ENCODE data around the gene PHB1. TPM values are rescaled to one million over a fixed set of nuclear protein-coding genes. Genes with fewer than 3 reads are reported as not detected.
"Not testable (repeated sequence)": the region's sequence is repeated elsewhere in the genome, so short reads cannot be mapped to it uniquely, and the experiment has no call there.

Gene PHB1
- polyA plus RNA-seq, 4 donors = 235 to 261 (median 240) TPM

- DNase-seq (ENCODE audit: low read depth in 4 of 4, low spot score in 3 of 4) = no peak
Measured at GRCh38 chr17:49406421-49407061, 8.1 kb downstream of the PHB1 start.

- DNase-seq (ENCODE audit: low read depth in 4 of 4, low spot score in 3 of 4) = no peak
Measured at GRCh38 chr17:49404906-49405305, 9.8 kb downstream of the PHB1 start.

GRCh38 chr17:49404361-49404760 is 10.3 kb downstream of the PHB1 start:
- no peak for DNase-seq (ENCODE audit: low read depth in 4 of 4, low spot score in 3 of 4)

GRCh38 chr17:49403514-49404289 is 11.0 kb downstream of the PHB1 start:
- DNase-seq (ENCODE audit: low read depth in 4 of 4, low spot score in 3 of 4) = no peak

GRCh38 chr17:49402706-49403105 is 12.0 kb downstream of the PHB1 start:
- DNase-seq (ENCODE audit: low read depth in 4 of 4, low spot score in 3 of 4) = no peak

- no peak for DNase-seq (ENCODE audit: low read depth in 4 of 4, low spot score in 3 of 4)
Measured at GRCh38 chr17:49401971-49402611, 12.6 kb downstream of the PHB1 start.

GRCh38 chr17:49399995-49400394 is 14.7 kb downstream of the PHB1 start:
- no peak for DNase-seq (ENCODE audit: low read depth in 4 of 4, low spot score in 3 of 4)

GRCh38 chr17:49397586-49397985 is 17.1 kb downstream of the PHB1 start:
- DNase-seq (ENCODE audit: low read depth in 4 of 4, low spot score in 3 of 4) = no peak

- no peak for DNase-seq (ENCODE audit: low read depth in 4 of 4, low spot score in 3 of 4)
Measured at GRCh38 chr17:49393491-49394255, 21.0 kb downstream of the PHB1 start.

- DNase-seq (ENCODE audit: low read depth in 4 of 4, low spot score in 3 of 4) = no peak
Measured at GRCh38 chr17:49390548-49391324, 23.9 kb downstream of the PHB1 start.

GRCh38 chr17:49389514-49390347 is 25.0 kb downstream of the PHB1 start:
- not testable (repeated sequence) for DNase-seq (ENCODE audit: low read depth in 4 of 4, low spot score in 3 of 4)

- DNase-seq (ENCODE audit: low read depth in 4 of 4, low spot score in 3 of 4) = no peak
Measured at GRCh38 chr17:49388692-49389513, 25.8 kb downstream of the PHB1 start.

GRCh38 chr17:49388290-49388640 is 26.4 kb downstream of the PHB1 start:
- DNase-seq (ENCODE audit: low read depth in 4 of 4, low spot score in 3 of 4) = no peak

GRCh38 chr17:49387498-49388289 is 27.0 kb downstream of the PHB1 start:
- no peak for DNase-seq (ENCODE audit: low read depth in 4 of 4, low spot score in 3 of 4)

GRCh38 chr17:49386373-49386772 is 28.3 kb downstream of the PHB1 start:
- no peak for DNase-seq (ENCODE audit: low read depth in 4 of 4, low spot score in 3 of 4)

- DNase-seq (ENCODE audit: low read depth in 4 of 4, low spot score in 3 of 4) = no peak
Measured at GRCh38 chr17:49384951-49385350, 29.7 kb downstream of the PHB1 start.

GRCh38 chr17:49383060-49383459 is 31.6 kb downstream of the PHB1 start:
- no peak for DNase-seq (ENCODE audit: low read depth in 4 of 4, low spot score in 3 of 4)

GRCh38 chr17:49382556-49382955 is 32.1 kb downstream of the PHB1 start:
- DNase-seq (ENCODE audit: low read depth in 4 of 4, low spot score in 3 of 4) = no peak

All from right renal pelvis (tissue), 4 donors.